SK-N-MC (cell line): ENCODE results near the gene TFEB.

Source experiments
- EZH2 ChIP-seq: fragments of 200-600 bp; sonication (generic); IDR thresholded peaks from one replicate; pipeline ENCODE4 v1.6.1; 2017; ENCODE audit warnings: antibody characterized with exemption
- POLR2AphosphoS5 ChIP-seq: IDR thresholded peaks from 2 replicates; pipeline ENCODE4 v1.6.1; 2012; ENCODE audit warnings: mild to moderate bottlenecking, low read depth, low read length, borderline replicate concordance

DNA sequence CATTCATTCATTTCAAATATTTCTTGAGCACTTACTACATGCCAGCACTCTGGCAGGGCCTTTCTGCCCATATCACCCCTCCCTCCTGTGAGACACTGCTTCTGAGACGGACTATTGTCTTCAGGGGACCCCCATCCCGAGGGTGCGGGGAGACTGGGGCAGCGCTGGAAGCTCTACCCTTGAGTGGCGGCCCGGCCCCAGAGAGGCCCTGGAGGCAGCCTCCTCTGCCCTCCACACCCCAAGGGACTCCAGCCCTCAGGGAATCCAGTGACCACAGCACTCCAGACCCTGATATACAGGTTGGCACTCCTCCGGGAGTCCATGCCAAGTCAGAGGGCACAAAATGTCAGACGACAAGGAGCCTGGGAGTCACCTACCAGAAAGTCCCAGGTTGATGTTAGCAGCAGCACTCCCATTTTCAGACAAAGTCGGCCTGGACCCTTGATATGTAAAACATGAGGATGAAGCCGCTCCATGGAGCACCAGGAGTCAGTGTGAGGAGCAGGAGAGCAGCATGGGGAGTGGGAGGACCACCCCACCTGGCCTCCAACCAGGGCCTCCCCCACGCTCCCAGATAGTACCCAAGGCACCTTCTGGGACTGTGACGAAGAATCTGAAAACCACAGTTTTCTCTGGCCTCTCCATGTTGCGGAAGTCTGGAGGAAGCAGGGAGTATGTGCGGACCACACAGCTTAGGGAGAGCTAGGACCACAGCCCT lies 20.7 kb downstream of the TFEB start:
- TF ChIP-seq POLR2AphosphoS5 (no peak), EZH2 (no peak)
